ENCODE measurements around the gene AK8. TPM values are rescaled to one million over a fixed set of nuclear protein-coding genes. Genes with fewer than 3 reads are reported as not detected.
"Not testable (repeated sequence)": the region's sequence is repeated elsewhere in the genome, so short reads cannot be mapped to it uniquely, and the experiment has no call there.

The AK8 gene
- polyA plus RNA-seq, 4 donors: 2.0 to 3.9 (median 3.8) TPM

- DNase-seq (ENCODE audit: low read depth in 4 of 4, low spot score in 3 of 4): no peak
These were observed 102.4 kb downstream of the AK8 start for GRCh38 chr9:132775720-132776119.

- DNase-seq (ENCODE audit: low read depth in 4 of 4, low spot score in 3 of 4): no peak
These were observed 103.2 kb downstream of the AK8 start for GRCh38 chr9:132774886-132775285.

GRCh38 chr9:132773764-132774339, 104.2 kb downstream of the AK8 start:
- DNase-seq (ENCODE audit: low read depth in 4 of 4, low spot score in 3 of 4): no peak

- DNase-seq (ENCODE audit: low read depth in 4 of 4, low spot score in 3 of 4): no peak
These were observed 105.0 kb downstream of the AK8 start for GRCh38 chr9:132773093-132773492.

- DNase-seq (ENCODE audit: low read depth in 4 of 4, low spot score in 3 of 4): not testable (repeated sequence)
These were observed 106.3 kb downstream of the AK8 start for GRCh38 chr9:132771752-132772151.

GRCh38 chr9:132770770-132771310, 107.2 kb downstream of the AK8 start:
- no peak for DNase-seq (ENCODE audit: low read depth in 4 of 4, low spot score in 3 of 4)

GRCh38 chr9:132769906-132770769, 107.9 kb downstream of the AK8 start:
- peak in 1 of 4 donors; percentile 42 for DNase-seq (ENCODE audit: low read depth in 4 of 4, low spot score in 3 of 4)

- DNase-seq (ENCODE audit: low read depth in 4 of 4, low spot score in 3 of 4): peak in 1 of 4 donors; percentile 20
These were observed 108.9 kb downstream of the AK8 start for GRCh38 chr9:132768932-132769905.

- DNase-seq (ENCODE audit: low read depth in 4 of 4, low spot score in 3 of 4): no peak
These were observed 114.5 kb downstream of the AK8 start for GRCh38 chr9:132763574-132763973.

- DNase-seq (ENCODE audit: low read depth in 4 of 4, low spot score in 3 of 4): no peak
These were observed 115.2 kb downstream of the AK8 start for GRCh38 chr9:132762896-132763295.

GRCh38 chr9:132761602-132762001, 116.5 kb downstream of the AK8 start:
- no peak for DNase-seq (ENCODE audit: low read depth in 4 of 4, low spot score in 3 of 4)

GRCh38 chr9:132760057-132760456, 118.0 kb downstream of the AK8 start:
- DNase-seq (ENCODE audit: low read depth in 4 of 4, low spot score in 3 of 4): no peak

- no peak for DNase-seq (ENCODE audit: low read depth in 4 of 4, low spot score in 3 of 4)
These were observed 121.1 kb downstream of the AK8 start for GRCh38 chr9:132757016-132757415.

- DNase-seq (ENCODE audit: low read depth in 4 of 4, low spot score in 3 of 4): no peak
These were observed 121.8 kb downstream of the AK8 start for GRCh38 chr9:132756214-132756845.

- no peak for DNase-seq (ENCODE audit: low read depth in 4 of 4, low spot score in 3 of 4)
These were observed 123.0 kb downstream of the AK8 start for GRCh38 chr9:132755096-132755495.

- DNase-seq (ENCODE audit: low read depth in 4 of 4, low spot score in 3 of 4): no peak
These were observed 123.8 kb downstream of the AK8 start for GRCh38 chr9:132754236-132754635.

- DNase-seq (ENCODE audit: low read depth in 4 of 4, low spot score in 3 of 4): no peak
These were observed 124.5 kb downstream of the AK8 start for GRCh38 chr9:132753593-132753880.

GRCh38 chr9:132752877-132753592, 125.0 kb downstream of the AK8 start:
- DNase-seq (ENCODE audit: low read depth in 4 of 4, low spot score in 3 of 4): no peak

- no peak for DNase-seq (ENCODE audit: low read depth in 4 of 4, low spot score in 3 of 4)
These were observed 127.4 kb downstream of the AK8 start for GRCh38 chr9:132750668-132751067.

GRCh38 chr9:132749306-132749705, 128.8 kb downstream of the AK8 start:
- DNase-seq (ENCODE audit: low read depth in 4 of 4, low spot score in 3 of 4): no peak
